GM19467 (cell line): ENCODE results near the gene DGCR6L.
"Not testable (repeated sequence)": the region's sequence is repeated elsewhere in the genome, so short reads cannot be mapped to it uniquely, and the experiment has no call there.

ENCODE experiments used
- ATAC-seq: cut with Tn5 transposase; IDR thresholded peaks from one replicate; pipeline ENCODE4 v1.9.1; 2021; ENCODE audit warnings: mild to moderate bottlenecking, moderate library complexity; ENCODE audit not compliant: unreplicated experiment

The DGCR6L gene

GRCh38 chr22:20328569-20328930 is 8.7 kb upstream of the DGCR6L start:
- not testable (repeated sequence) for ATAC-seq

- not testable (repeated sequence) for ATAC-seq
Measured at GRCh38 chr22:20325996-20326395, 6.1 kb upstream of the DGCR6L start.

GRCh38 chr22:20324139-20324516 is 4.3 kb upstream of the DGCR6L start:
- no peak for ATAC-seq

- ATAC-seq, result not testable (repeated sequence)
Measured at GRCh38 chr22:20321552-20322211, 1.8 kb upstream of the DGCR6L start.

- not testable (repeated sequence) for ATAC-seq
Measured at GRCh38 chr22:20320659-20321551, 1.0 kb upstream of the DGCR6L start.

GRCh38 chr22:20319041-20319744 is 667 bp downstream of the DGCR6L start:
- ATAC-seq, result no peak

- not testable (repeated sequence) for ATAC-seq
Measured at GRCh38 chr22:20318043-20318688, 1.7 kb downstream of the DGCR6L start.

GRCh38 chr22:20317402-20318042 is 2.3 kb downstream of the DGCR6L start:
- ATAC-seq, result not testable (repeated sequence)

- no peak for ATAC-seq
Measured at GRCh38 chr22:20316844-20317401, 2.9 kb downstream of the DGCR6L start.

- no peak for ATAC-seq
Measured at GRCh38 chr22:20316217-20316843, 3.5 kb downstream of the DGCR6L start.

- ATAC-seq, result no peak
Measured at GRCh38 chr22:20315337-20316216, 4.3 kb downstream of the DGCR6L start.

GRCh38 chr22:20314741-20315336 is 5.0 kb downstream of the DGCR6L start:
- ATAC-seq, result not testable (repeated sequence)

GRCh38 chr22:20314206-20314605 is 5.7 kb downstream of the DGCR6L start:
- ATAC-seq, result not testable (repeated sequence)

GRCh38 chr22:20313306-20314077 is 6.4 kb downstream of the DGCR6L start:
- not testable (repeated sequence) for ATAC-seq

GRCh38 chr22:20312396-20313191 is 7.3 kb downstream of the DGCR6L start:
- ATAC-seq, result no peak

- not testable (repeated sequence) for ATAC-seq
Measured at GRCh38 chr22:20311249-20312062, 8.4 kb downstream of the DGCR6L start.
